T1000 (cell line): Measurements from ENCODE around the gene CADPS2.
"Not testable (repeated sequence)": the region's sequence is repeated elsewhere in the genome, so short reads cannot be mapped to it uniquely, and the experiment has no call there.

ENCODE experiments used
- DNase-seq: peaks from one replicate; lab custom pipeline; 2025; ENCODE audit warnings: mixed read lengths; lab: John Stamatoyannopoulos, UW

Gene CADPS2

GRCh38 chr7:122709930-122710646, 176.2 kb downstream of the CADPS2 start:
- no peak for DNase-seq

- DNase-seq, result no peak
These were observed 179.4 kb downstream of the CADPS2 start for GRCh38 chr7:122706836-122707235.

DNA sequence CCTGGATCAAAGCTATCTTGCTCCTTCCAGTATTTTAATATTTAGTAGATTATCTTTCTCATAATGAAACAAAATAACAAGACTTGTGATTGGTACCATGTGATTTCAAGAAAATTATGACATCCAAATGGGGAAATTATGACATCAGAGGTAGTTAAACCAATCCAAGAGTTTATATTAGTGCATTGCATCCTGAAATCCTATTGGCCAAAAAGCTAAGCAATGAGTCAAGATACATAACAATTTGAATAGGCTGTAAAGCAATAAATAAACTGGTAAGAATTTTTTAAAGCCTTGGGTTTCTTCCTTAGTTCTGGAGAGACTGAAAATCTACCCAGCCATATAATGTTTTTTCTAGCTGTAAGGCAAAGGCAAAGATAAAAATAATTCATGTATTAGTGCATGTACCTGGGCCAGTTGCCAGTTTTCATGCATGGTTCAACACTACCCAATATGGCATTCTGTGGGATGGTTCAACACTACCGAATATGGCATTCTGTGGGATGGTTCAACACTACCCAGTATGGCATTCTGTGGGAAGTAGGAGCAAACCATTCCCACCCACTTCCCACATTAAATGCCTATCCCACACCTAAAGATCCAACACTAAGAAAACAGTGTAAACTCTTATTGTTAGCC, 183.3 kb downstream of the CADPS2 start, which contains the start of gene RNF148:
Gene RNF148 (minus strand): TSS at position 51 of the 639 bp plus-strand sequence. CDS start 172 bp downstream, outside the sequence.
- DNase-seq, result no peak

DNA sequence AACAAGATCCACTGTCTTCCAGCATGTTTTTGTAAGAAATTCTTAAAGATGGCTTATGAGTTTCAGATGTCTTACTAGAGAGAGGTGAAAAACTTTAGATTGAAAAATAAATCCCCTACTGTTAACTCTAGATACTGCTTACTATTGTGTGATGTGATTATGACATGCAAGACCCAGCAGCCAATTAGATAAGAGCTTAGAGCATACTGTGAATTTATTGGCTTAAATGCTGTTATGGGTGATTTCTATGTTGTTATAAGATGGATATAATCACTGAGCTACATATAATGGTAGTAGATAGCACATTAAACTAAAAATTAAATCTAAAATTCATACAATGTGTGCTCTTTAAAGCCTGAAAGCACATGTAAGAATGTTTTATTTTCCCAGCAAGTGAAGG, 187.2 kb downstream of the CADPS2 start, which contains the start of gene RNF133:
Gene RNF133 (minus strand): TSS at position 101 of the 400 bp plus-strand sequence. CDS start 199 bp downstream, outside the sequence.
- DNase-seq, result no peak

DNA sequence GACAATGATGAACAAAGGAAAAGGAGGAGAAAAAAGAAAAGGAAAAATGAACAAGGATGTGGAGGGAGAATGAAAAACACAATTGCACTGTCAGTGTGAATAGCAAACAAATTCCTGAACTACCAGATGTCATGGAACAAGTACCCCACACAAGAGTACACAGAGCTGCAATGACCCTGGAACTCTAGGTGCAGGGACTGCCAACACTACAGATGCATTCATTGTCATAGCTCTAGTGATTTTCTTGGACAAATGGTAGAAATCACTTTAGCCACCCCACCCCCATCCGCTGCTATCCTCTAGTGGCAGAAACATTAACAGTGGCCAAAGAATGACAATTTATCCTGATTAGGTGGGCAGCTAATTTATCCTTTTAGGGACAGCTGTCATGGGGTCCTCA, 190.4 kb downstream of the CADPS2 start:
- no peak for DNase-seq

- no peak for DNase-seq
These were observed 191.6 kb downstream of the CADPS2 start for GRCh38 chr7:122694697-122695096.

DNA sequence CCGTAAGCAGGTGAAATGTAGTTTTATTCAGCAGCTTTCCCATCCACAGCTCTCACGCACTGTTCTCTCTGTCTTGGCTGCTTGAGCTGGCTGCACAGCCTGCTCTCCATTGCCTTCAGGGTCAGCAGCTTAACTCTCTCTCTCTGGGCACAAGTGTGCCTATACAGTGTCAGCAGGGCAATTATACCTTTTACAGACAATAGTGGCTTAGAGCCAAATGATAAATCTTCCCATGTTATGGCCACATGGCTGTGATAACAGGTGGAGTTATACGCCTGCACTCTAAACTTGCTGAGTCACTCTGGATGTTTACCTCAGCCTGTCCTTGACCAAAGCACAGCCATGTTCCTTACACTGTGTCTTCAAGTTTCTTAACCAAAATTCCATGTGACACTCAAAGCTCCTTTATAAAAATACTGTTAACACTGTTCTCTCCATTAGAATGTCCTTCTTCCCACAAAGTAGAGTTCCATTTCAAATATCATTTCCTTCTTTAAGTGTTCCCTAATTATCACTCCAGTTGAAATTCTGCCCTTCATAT, 193.4 kb downstream of the CADPS2 start:
- DNase-seq, result no peak

GRCh38 chr7:122691569-122692235, 194.6 kb downstream of the CADPS2 start:
- DNase-seq, result no peak

DNA sequence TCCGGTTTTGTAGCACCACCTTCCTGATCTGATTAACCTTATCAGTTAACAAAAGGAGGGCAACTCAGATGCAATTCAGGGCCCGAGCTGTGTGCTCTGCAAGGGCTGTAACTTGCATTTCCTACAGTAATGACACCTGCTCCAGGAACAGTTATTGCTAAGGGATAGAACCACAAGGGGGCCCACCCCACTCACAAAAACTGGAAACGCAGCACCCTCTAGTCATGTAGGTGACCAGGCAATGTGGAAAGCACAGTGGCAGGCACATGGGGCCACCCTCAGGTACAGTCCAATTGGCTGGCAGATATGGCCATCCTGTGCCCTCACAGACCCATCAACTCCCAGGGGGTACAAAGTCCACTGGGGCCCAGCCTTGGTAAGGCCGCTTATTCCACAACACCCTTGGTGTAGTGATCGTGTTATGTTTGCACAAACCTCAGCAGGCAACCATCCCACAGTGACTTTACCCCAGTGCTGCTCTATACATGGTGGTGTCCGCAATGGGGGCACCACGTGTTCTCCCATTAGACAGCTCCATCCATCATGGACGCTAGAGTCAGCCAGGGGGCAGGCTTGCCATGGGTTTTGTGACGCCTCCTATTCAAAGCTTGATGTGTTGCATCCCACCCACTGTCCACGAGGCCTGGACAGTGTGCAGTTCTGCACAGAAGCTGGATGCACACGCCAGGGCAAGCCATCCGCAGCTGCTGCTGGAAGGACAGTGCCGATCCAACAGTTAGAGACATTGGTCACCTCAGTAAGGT, 196.7 kb downstream of the CADPS2 start:
- DNase-seq, result no peak

- no peak for DNase-seq
These were observed 197.8 kb downstream of the CADPS2 start for GRCh38 chr7:122688400-122688998.

GRCh38 chr7:122686360-122686878, 199.8 kb downstream of the CADPS2 start:
- no peak for DNase-seq

- DNase-seq, result no peak
These were observed 201.8 kb downstream of the CADPS2 start for GRCh38 chr7:122684504-122684903.

GRCh38 chr7:122682815-122683550, 203.3 kb downstream of the CADPS2 start:
- no peak for DNase-seq

DNA sequence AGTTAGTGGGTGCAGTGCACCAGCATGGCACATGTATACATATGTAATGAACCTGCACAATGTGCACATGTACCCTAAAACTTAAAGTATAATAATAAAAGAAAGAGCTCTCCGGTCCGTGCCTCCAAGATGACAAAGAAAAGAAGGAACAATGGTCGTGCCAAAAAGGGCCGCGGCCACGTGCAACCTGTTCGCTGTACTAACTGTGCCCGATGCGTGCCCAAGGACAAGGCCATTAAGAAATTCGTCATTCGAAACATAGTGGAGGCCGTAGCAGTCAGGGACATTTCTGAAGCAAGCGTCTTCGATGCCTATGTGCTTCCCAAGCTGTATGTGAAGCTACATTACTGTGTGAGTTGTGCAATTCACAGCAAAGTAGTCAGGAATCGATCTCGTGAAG, 205.1 kb downstream of the CADPS2 start:
- DNase-seq, result not testable (repeated sequence)

DNA sequence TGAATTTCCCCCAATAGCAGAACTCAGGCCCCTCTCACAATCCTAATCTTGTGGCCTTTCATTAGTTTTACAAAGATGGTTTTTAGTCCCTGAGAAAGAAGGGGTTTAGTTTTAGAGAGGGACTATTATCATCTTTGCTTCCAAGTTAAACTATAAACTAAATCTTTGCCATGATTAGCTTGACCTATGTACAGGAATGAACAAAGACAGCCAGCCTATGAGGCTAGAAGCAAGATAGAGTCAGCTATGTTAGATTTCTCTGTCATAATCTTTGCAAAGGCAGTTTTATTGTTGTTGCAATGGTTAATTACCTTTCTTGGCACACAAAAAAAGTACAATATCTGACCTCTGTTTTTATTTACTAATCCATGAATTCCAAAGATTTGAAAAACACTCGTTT, 206.4 kb downstream of the CADPS2 start:
- no peak for DNase-seq

- DNase-seq, result not testable (repeated sequence)
These were observed 207.0 kb downstream of the CADPS2 start for GRCh38 chr7:122679269-122679709.

DNA sequence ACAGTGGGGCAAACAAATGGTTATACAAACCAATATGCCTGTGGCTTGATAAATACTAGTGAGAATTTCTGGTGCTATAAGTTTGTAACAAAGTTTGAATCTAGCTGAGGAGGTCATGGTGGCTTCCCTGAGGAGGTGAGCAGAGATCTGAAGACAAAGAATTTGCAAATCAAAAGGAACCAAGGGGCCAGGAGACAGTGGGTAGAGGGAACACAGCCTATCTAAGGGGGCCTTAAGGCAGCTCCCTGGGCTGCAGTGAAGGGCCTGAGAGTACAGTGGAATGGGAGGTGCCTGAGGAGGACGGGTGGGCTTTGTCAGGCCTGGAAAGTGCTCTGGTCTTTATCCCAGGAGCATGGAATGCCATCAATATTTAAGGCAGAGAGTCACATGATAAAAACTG, 209.1 kb downstream of the CADPS2 start:
- DNase-seq, result no peak

DNA sequence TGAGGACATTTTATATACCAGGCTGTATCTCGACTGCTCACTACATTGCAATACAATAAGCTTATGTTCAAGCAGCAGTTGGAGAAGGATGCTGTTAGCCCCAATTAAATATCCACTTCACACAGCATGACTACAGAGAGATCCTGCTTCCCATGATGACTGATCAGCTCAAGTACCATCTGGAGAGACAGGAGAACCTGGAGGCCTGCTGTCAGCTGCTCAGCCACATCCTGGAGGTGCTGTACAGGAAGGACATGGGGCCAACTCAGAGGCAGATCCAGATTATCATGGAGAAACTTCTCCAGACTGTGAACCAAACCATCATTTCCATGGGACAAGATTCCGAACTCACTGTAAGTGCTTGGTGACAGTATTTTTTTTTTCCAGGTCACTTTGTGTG, 209.8 kb downstream of the CADPS2 start:
- no peak for DNase-seq

- no peak for DNase-seq
These were observed 210.6 kb downstream of the CADPS2 start for GRCh38 chr7:122675621-122676020.

DNA sequence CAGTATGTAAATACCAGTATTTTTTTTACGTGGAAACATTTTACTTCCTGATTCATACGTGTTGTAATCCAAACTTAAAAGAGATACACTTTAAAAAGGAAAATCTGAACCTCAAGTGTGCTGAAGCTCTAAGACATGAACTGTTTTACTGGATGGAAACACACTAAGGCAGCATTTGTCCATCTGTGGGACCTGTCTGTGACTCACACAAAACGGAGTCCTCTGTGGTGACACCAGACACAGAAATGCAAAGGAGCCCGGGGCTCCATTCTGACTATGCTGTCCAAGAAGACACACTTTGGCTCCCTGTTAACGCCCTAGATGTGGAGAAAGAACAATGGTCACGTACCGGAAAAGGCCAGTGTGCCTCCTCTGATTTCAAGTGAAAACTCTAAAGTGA, 211.2 kb downstream of the CADPS2 start:
- DNase-seq, result no peak
